Stromal cell of bone marrow (primary cell): ENCODE results near the gene RFTN1.
"Not testable (repeated sequence)": the region's sequence is repeated elsewhere in the genome, so short reads cannot be mapped to it uniquely, and the experiment has no call there.

ENCODE experiments used
- DNase-seq: peaks from one replicate; pipeline ENCODE4 v3.0.0-alpha.2; 2012; ENCODE audit warnings: low read depth

The RFTN1 gene

DNA sequence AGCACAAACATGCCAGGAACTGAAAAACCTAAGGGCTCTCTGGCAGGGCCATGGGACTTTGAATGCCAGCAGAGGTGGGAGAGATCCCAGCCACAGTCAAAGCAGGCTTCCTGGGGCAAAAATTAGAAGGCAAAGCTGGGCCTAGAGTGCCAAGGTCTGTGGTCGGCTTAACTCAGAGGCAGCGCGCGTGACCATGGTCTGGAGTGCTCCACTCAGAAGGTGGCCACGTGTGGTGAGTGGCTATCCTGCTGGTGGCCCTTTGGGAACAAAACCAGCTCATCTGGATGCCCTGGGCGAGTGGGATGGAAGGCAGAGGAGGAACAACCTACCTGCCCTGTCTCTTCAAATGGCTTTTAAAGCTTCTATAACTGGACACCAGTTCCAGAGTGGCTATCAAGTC, 185.4 kb downstream of the RFTN1 start:
- no peak for DNase-seq

- DNase-seq: no peak
Observed at GRCh38 chr3:16326724-16327349, 186.7 kb downstream of the RFTN1 start.

DNA sequence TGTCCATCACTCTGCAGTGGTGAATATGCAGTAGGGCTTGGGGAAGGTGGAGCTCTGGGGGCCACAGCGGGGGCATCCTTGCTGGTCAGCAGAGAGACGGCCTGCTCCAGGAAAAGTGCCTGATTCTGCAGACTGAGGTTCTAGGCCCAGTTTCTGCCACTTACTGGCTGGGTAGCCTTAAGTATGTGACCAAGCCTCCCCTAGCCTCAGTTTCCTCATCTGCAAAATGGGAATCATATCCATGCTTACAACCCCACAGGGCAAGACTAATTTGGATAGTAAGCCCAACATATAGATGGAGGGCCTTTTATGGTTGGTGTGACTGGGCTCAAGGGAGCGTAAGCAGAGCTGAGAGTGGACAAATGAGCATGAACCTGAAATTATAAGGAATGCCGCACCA, 187.6 kb downstream of the RFTN1 start:
- no peak for DNase-seq

DNA sequence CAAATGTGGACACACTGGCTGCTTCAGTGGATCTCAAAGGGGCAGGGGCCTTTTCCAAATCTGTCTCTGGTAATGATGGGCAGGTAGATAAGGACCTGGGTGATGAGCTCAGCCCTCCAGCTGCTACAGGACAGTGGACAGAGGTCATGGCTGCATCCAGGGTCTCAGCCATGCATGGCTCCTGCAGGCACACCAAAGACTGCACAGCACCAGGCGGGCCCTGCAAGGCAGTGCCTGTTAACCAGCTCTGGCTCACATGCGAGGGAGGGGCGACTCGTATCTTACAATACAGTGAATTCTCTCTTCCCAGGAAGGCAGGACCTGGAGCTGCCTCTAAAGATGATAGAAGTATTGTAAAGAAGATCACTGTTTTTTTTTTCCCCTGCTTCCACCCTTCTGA, 189.8 kb downstream of the RFTN1 start:
- DNase-seq: no peak

DNA sequence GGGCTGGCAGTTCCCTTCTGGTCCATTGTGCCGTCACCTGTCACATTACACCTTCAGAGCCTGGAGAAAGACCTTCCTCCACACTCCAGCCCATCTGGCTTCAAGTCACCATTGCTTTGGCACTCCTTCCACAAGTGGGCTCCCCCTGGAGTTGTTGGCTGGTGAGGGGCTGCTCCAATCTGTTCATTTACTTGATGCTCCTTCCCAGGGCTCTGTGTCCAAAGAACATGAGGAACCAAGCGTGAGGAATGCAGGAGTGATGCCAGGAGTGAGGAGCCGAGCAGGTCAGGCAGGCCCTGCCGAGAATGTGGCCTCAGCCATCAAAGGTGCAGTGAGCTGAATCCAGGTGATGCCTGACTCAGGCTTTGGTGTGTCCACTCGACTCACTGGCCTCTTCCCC, 191.3 kb downstream of the RFTN1 start:
- DNase-seq: no peak

DNA sequence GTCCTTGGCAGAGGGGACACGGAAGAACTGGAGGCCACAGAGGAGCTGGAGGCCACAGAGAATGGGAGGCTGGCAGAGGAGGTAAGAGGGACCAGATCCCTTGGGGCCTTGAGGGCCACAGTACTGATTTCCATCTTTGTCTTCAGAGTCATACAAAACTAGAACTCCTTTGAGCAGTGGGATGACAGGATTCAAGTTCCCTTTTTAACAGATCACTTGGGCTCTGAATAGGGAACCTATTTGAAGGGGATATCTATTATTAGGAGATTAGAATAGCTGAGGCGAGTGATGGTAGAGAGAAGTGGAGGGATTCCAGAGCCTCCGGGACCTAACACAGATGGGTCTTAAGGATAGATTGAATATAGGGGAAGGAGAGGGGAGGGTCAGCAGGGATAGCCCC, 192.8 kb downstream of the RFTN1 start:
- DNase-seq: no peak

GRCh38 chr3:16319723-16320122, 193.8 kb downstream of the RFTN1 start:
- DNase-seq: no peak

GRCh38 chr3:16319307-16319706, 194.2 kb downstream of the RFTN1 start:
- no peak for DNase-seq

GRCh38 chr3:16318176-16318575, 195.3 kb downstream of the RFTN1 start:
- DNase-seq: no peak

- no peak for DNase-seq
Observed at GRCh38 chr3:16317561-16317945, 195.9 kb downstream of the RFTN1 start.

DNA sequence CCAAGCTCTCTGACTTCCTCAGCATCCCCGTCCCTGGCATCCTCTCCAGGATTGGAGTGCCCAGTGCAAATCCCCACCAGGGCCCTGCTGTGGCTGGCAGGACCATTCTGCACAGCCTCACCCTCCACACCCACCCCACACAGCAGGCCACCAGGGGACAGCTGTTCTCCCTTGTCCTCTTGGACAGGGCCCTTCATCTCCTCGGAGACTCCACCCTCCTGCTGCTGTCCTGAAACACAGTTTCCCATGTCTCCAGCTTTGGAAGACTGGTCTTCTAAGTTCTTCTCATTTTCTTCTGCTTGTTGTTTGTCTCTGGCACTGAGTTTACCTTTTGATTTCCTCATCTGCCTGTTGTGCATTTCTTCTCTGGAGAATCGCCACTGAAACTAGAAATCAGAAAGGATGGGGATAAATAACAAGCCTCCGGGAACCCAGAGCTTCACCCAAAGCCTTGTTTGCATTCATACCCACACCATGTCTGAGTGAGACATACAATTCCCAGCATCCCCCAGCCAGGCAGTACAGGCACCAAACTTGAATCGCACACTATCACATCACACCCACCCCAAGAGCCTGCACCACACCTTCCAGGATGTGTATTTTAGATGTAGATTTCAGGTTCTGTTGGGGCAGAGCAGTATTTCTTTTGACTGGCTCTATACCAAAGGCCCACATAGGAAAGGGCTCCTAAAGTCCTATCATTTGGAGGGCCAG, 196.5 kb downstream of the RFTN1 start:
- no peak for DNase-seq

GRCh38 chr3:16316396-16316795, 197.1 kb downstream of the RFTN1 start:
- DNase-seq: no peak

- DNase-seq: no peak
Observed at GRCh38 chr3:16315623-16316022, 197.9 kb downstream of the RFTN1 start.

- no peak for DNase-seq
Observed at GRCh38 chr3:16313886-16314645, 199.4 kb downstream of the RFTN1 start.

GRCh38 chr3:16311960-16312451, 201.5 kb downstream of the RFTN1 start:
- peak; percentile 59 for DNase-seq

DNA sequence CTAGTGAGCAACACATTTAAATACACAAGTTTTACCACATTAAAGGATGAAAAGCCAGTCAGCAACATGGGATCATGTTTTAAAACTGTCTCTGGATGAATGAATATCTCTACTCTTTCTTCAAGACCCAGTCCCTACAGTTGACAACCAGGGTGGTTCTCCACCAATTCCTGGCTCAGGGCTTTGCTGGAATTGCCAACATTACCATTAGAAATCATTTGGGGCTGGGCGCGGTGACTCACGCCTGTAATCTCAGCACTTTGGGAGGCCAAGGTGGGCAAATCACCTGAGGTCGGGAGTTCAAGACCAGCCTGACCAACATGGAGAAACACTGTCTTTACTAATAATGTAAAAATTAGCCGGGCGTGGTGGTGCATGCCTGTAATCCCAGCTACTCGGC, 203.0 kb downstream of the RFTN1 start:
- not testable (repeated sequence) for DNase-seq

DNA sequence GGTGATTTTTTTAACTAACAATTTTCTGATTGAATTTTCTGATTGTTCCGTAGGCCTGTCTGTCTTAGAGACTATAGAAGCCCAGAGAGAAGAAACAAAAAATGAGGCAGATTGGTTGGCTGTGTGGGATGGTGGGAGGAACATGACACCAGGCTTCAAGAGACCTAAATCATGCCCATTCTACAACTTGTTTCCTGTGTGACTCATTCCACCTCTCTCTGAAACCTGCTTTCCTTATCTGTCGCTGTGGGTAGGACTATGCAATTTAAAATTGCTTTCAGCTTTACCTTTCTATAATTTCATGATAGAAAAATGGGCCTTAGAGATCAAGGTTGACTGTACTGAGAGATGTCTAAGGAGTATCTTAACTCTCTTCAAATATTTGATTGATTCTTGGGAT, 203.9 kb downstream of the RFTN1 start:
- DNase-seq: no peak

DNA sequence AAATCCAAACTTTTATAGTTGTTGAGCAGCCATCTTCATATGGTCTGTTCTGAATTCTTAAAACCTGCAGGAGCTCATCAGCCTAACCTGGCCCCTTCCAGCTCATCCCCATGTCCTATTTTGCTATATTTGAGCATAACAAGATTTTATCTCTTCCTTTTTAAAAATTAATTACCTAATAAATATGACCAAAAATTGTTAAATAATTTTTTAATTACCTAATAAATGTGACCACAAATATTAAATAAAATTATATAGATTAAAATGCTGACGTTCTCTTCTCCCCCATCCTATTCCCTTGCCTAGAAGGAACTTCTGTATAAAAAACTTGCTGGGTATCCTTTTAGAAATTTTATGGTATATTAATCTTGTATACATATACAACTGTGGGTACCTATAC, 204.8 kb downstream of the RFTN1 start:
- DNase-seq: no peak

DNA sequence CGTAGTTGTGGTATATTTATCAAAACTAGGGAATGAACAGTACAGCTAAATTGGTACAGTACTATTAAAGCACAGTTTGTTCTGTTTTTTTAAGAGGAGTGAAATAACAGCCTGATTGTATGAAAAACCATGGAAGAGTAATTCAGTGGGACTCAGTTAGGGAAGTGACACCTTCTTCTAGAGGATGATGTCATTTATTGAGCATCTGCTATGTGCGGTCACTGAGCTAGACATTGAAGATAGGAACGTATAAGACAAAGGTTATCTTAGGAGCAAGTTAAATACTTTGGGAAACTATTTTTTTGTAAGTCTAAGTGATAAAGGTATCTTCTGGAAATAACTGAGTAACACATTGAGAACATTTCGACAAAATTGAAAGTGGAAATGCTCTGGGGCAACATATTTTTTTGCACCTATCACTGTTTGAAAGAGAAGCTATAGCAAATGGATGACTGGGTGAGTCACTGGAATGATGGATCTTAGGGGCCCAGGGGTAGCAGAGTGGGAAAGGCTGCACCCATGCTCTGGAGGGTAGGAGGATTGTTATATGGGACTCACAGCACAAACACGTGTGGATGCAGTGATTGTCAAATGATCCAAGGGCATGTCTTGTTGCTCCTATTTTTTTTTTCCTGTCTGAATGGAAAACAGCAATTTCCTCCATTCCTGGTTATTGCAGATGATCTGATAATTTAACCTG, 205.5 kb downstream of the RFTN1 start:
- no peak for DNase-seq

- no peak for DNase-seq
Observed at GRCh38 chr3:16305111-16305541, 208.4 kb downstream of the RFTN1 start.

- no peak for DNase-seq
Observed at GRCh38 chr3:16304061-16305010, 209.2 kb downstream of the RFTN1 start.
